Measurements from ENCODE around the gene WWOX.

Gene WWOX

DNA sequence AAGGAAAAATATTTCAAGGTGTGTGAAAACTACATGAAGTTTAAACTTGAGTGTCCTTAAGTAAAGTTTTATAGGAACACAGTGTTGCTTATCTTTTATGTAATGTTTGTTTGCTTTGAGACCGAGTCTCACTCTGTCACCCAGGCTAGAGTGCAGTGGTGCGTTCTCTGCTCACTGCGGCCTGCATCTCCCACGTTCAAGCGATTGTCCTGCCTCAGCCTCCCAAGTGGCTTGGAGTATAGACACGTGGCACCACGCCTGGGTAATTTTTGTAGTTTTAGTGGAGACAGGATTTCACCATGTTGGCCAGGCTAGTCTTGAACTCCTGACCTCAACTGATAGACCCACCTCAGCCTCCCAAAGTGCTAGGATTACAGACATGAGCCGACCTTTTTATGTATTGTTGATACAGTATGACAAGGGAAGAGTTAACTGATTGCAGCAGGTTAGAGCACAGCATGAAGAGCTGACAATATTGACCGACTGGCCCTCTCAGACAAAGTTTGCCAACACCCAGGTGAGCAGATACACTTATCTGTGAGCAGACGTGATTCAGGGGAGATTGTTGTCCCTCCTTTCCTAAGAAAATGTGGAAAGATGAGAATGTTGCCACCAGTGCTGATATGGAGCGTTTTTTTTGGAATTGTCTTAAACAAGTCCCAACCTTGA lies 373.7 kb downstream of the WWOX start:
- no peak for DNase-seq (ENCODE audit: low spot score)

DNA sequence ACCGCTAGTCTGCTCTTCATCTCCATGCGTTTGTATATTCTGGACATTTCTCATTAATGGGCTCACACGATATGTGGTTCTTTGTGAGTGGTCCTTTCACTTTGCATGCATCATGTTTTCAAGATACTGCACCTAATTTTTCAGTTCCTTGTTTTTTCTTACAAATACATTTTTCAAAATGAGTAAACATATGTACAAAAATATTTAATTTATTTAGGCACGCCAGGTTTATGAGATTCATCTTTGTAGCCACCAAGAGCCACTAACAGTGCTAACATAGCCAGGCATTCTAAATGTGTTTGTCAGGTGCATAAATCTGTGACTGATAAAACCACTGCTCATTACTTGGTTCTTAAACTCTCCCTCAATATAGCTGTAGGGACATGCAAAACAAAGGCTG lies 375.3 kb downstream of the WWOX start:
- DNase-seq (ENCODE audit: low spot score) = no peak

DNA sequence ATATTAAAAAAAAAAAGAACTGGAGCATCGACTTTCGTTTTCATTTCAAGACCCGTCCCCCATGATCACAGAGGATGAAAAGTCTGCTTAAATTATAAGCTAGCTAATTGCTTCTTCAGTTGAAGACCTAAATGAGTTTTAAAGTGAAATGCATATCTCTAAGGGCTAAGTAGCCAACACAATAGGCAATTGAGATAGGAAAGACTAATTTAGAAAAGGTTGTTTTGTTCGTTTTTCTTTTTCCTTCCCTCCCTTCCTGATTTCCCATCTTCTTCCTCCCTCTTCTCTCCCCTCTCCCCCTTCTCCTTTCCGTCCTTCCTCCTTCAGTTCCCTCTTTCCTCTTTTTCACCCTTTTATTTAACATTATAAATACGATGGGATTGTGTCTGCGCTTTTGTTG lies 377.2 kb downstream of the WWOX start:
- DNase-seq (ENCODE audit: low spot score) = no peak

DNA sequence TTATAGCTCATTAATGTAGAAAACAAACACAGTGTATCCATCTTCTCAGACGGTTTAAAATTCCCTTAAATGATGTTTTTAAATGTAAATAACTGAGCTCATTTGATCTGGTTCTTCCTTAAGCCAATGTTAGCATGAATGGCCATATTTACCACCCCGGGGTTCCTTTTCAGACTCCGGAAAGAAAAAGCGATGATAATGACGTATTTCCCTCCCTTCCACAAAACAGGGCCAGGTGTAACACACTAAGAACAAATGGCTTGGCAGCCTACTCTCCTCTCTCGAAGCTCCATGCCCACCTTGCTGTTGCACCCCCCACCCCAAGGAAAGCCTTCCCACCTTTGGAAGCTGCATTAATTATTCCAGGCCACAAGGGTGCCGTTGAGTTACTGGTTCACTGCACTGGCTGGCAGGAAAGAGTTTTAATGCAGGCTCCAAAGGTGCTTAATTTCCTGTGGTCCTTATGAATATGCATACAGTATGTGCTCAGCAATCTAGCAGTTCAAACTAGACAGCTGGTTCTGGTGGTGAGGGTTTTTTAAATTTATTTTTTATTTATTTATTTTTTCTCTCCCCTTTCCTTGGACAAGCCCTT lies 378.9 kb downstream of the WWOX start:
- no peak for DNase-seq (ENCODE audit: low spot score)

DNA sequence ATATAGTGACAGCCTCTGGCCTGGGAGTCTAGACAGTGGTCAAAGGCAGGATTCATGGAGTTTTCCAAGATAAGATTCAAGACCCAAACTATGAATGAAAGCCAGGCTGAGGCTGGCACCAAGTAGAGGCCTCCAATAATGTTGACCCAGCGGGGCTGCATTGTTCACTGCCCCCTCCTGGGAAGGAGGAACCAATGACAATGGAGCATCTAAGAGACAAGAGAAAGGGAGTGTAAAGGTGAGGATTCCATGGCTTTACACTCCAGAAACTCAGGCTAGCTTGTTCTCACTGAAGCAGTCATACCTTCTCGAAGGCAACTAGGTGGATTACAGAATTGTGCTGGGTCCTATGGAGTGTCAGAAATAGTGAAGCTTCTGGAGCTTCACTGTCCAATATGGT lies 380.3 kb downstream of the WWOX start:
- no peak for DNase-seq (ENCODE audit: low spot score)

DNA sequence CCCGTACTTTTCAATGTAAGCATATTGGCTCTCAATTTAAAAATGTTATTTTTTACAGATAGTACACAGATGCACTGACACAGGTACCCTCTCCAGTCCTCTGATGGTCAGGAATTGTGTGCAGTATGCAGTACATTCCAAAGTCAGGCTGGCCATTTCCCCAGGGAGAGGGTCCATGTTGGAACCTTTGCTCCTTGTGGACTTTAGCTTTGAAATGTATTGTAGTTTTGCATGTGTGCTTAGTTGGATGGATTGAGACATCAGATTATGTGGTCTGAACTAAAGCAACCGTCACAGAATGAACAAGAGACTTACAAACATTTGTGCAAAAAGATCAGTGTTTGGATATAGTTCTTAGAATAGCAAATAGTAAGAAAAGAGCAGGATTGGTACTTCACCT lies 381.1 kb downstream of the WWOX start:
- DNase-seq (ENCODE audit: low spot score) = no peak

DNA sequence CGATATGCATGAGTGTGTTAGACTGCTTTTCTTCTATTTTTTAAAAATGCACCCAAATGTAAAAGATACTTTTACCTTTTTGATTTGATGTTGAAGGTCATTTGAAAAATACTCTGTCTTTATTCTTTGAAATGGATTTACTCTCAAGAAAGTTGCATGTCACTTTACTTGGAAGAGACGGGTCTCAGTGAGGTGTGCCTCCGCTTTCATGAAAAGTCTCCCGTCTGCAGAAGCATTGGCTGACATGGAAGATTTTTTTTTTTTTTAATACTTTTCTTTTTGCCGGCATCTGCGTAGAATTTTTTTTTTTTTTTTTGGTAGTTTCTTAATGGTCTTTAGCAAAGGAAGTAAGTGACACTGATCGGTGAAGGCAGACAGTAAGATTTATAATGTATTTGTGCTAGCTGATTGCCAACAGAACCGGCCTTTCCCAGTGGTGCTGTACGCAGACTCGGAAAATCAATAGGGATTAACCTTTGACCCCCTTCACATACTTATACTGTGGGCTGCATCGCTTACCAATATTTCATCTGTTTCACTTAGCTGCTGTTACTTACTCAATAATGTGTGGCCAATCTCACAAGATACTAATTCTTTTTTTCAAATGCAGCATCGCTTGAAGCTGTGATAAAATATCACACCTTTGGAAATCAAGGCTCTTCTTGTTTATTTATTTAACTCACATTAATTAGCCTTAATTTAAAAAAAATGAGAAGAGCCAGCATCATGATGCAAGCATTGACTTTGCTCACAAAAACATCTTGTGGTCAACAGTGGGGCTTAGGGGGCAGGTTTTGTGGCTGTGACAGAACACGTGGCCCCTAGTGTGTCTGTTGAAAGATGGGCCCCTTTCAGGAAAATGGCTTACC lies 383.9 kb downstream of the WWOX start:
- no peak for DNase-seq (ENCODE audit: low spot score)

DNA sequence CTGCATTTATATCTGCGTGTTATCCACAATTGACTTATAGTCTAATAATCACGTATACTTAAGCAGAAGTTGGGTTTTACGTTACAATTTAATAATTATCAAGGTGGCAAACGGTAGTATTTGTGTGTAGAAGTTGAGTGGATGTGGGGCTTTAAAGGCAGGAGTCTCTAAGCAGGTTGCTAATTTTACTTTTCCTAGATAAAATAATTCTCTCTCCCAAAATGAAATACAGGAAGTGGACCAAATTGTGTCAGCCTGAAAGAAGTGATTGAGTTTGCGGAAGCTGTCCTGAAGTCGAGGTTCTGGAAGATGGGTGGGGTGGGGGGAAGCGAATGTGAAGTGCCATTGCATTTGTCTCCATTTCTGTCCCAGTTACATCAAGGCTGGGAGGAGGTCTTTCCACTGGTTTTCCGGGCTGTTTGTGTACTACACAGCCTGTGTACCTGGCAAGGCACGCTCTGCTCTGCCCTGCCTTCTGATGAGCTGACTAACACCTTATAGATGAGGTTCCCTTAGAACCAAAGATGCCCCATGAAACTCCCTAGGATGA lies 385.1 kb downstream of the WWOX start:
- no peak for DNase-seq (ENCODE audit: low spot score)

DNA sequence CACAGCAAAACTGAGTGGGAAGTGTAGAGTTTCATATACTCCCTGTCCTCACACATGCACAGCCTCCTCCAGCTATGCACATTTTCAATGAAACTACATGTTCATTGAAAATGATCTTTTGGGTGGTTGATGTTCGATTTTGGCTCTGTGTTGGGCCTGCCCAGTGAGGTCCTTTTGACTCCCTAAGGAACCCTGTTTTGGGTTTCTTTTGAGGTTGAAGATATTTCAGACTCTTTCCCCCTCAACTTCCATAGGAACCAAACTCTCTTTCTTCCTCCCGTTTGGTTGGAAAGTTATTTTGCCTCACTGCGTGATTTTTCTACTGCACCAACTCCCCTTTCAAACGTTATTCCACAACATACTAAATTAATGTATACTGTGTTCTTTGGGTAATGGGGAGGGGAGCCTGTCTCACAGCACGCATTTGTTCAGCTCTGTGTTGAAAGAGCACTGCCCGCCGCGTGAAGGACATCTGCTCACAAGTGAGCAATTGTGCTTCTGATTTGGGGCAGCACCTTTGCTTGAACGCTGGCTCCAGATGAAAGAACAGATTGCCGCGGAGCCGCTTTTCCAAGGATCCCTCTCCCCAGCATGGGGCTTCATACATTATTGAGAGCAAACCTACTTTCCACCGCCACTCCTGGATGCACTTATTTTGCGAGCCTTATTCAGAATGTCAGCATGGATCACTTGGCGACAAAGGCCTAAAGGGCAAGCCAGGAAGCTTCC lies 385.9 kb downstream of the WWOX start:
- no peak for DNase-seq (ENCODE audit: low spot score)

DNA sequence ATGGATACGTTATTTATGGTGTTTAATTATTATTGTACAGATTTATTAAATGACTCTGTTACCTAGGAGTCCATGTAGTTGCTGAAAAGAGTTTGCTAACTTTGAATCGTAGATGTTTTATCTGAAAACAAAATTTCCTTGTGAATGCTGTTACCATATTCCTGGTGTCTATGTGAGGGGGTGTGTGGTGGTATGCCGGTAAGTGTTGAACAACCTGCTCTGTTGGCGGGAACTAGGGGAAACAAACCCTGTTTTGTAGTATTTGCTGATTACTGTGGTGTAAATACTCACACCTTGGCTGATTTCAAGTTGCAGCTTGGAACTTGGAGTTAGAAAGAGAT lies 386.4 kb downstream of the WWOX start:
- no peak for DNase-seq (ENCODE audit: low spot score)

DNA sequence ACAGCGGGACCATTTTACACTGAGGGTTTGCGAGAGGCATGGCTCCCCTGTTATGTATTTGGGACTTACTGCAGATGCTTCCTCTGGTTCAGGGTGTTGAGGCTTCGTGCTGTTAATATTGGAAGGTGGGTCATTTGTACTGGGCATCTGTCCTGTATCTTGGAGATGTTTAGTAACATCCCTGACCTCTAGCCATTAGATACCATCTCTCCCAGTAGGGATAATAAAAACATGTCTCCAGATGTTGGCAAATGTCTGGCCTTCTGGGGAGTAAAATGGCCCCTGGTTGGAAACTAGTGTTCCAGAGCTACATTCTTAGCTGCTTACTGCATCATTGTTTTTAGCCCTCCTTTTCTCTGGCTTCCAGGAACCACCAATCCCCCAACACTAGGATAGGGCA lies 388.0 kb downstream of the WWOX start:
- DNase-seq (ENCODE audit: low spot score) = no peak

DNA sequence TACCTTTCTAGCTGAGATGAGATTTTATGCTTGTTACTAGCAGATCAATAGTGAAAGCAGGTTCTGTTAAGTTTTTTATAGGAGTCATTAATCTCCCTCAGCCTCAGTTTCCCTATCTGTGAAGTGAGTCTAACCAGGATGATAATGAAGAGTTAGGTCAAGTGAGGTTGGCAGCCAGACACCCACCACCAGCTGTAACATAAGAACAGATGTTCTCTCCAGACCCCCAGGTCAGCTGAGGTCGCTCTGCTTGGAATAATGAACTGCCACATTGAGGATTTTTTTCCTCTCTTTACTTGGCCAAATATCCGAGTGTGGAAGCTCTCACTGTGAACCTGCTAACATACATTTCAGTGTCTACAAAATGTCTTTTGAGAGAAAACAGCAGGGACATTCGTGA lies 389.6 kb downstream of the WWOX start:
- DNase-seq (ENCODE audit: low spot score) = no peak

DNA sequence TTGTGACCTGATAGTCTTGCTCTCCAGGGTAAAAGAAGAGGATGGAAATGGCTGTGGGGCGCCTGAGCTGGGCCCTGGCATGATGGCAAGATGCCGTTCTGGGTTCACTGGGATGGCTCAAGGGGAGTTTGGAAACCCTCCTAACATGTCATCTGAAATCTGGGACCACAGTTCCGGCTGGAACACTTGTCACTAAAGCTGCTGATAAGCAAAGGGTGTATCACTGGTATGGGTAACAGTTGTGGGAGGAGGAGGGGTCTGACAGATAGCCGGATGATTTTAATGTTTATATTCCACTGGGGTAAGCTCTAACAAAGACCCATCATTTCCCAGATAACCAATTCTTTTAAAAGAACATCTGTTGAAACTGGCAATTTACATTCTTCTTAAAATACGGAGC lies 390.2 kb downstream of the WWOX start:
- no peak for DNase-seq (ENCODE audit: low spot score)

DNA sequence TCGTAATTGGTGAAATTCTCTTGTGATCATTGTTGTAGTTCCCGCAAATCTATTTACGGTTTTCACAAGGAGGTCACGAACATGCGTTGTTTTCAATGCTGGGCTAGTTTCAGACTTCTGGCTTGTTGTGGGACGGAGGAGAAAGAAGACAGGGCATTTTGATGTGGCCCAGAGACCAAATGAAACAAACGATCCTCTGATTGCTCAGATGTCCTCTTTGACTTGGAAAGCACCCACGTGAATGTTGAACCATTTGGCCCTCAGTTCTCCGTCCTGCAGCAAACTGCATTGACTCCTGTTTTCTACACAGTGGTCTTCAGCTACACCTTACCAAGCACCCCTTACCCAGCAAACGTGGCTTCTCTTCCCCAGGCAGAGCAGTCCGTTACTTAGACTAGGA lies 391.0 kb downstream of the WWOX start:
- DNase-seq (ENCODE audit: low spot score) = no peak

DNA sequence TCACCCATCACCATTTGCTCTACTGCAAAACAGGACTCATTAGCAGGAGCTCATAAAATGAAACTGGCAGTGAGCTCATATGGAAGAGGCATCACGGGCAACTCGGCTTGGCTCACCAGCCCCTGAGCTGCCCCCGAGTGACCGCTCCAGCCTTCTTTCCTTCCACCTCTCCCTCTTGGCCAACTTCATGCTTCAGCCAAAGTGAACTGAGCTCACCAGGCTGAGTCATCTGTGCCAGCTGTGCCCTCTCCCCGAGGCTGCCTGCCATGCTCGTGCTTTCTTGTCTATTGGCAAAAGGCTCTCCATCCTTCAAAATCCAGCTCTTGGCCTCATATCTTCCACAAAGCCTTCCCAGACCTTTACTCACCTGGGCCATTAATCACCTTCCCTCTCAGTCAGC lies 391.4 kb downstream of the WWOX start:
- no peak for DNase-seq (ENCODE audit: low spot score)

DNA sequence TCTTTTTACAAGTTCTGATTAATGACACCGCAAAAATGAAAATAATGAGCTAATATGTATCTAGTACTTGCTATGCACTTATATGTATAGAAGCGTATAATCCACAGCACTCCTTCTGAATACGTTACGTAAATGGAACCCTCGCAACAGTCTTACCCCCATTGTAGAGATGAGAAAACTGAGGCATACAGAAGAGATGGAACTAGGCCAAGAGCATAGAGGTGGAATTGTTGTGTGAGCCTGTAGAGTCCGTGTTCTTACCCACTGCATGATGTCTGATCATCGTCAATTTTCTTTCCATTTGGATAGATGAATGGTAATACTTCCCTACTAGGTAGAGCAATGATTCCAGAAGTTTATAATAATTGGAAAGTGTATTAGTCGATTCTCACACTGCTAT lies 394.1 kb downstream of the WWOX start:
- no peak for DNase-seq (ENCODE audit: low spot score)

DNA sequence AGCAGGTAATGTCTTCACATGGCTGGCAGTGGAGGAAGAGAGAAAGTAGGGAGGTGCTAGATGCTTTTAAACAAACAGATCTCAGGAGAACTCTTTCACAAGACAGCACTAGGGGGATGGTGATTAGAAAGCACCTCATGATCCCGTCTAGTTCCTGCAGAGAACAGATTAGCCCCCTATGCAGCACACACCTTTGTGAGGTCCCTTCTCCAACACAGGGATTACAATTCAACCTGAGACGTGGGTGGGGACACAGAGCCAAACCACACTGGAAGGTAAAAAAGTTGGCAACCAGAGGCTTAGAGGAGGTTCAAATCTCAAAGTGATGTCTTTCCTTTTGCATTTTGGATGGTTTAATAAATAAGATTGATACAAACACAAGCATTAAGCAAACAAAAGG lies 394.7 kb downstream of the WWOX start:
- no peak for DNase-seq (ENCODE audit: low spot score)

DNA sequence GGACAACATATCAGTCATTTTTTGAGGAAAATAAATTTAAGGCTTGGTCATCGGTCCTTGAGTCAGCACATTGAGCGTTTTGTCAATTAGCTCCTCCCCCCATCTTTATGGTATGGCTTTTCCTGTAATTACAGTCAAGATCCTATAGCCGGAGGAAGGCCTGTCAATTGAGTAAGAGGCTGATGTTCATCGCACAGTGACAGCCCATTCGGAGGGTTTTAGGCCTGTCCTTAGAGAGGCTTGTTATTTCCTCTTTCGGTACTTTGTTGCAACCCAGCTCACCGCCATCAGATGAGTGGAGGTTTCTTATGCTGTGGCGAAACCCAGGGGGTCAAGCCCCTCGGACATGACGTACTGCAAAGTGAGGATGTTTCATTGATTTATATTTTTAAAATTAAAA lies 395.2 kb downstream of the WWOX start:
- no peak for DNase-seq (ENCODE audit: low spot score)

DNA sequence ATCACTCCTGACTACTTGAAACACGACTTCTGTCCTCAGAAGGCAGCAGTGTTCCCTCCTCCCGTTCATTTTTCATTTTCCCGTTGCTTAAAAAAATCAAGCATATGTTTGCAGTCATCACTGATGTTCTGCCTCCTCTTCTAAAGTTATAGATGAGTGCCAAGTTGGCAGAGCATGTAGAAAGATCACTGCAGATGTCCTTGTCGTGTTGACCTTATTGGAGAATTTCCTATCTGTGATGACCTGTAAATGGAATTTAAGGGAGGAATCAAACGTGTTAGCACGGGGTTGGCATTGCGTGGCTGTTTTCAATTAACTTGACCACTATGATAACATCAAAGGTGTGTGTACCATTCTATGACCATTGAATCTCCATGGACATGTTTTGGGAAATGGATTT lies 396.7 kb downstream of the WWOX start:
- no peak for DNase-seq (ENCODE audit: low spot score)

DNA sequence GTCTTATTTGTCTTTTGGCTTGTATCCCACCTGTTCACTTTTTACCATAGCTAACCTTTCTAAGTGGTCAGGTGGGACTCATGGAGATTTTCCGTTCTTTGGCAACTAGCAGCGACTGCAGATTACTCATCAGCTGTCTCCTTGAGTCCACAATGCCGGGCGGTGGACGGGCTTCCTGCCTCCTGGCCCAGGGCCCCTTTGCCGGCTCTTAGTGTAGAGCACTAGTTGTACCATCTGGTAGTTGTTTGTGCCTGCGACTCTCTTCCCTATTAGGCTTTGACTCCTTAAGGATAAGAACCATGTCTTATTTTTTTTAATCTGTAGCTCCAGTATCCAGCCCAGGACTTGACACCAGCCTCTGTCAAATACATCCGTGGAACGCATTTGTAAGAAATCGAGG lies 399.9 kb downstream of the WWOX start:
- no peak for DNase-seq (ENCODE audit: low spot score)

DNA sequence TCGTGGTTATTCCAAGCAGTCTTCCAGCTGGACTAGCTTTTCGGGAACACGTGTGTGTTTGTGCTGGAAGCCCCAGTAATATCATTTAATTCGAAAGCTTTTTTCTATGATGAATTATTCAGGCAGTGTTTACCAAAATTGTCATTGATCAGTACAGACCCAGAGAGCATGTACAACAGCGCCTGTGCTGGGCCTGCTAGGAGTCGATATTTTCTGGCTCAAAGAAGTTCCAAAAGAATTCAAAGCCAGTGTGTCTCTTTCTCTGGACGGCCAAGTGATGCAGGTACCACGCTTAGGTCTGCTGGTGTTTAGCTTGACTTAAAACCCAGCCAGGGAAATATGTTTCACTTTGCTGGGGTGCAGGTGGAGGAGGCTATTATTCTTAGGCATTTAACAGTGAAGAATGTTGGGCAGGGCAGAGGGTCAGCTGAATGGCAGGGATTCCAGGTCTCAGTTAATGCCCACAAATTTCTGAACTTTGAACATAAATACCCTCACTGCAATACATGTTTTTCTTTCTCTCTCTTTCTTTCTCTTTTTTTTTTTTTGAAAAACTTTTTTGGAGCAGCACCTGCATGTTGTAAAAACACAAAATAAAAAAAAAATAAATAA lies 401.3 kb downstream of the WWOX start:
- no peak for DNase-seq (ENCODE audit: low spot score)

DNA sequence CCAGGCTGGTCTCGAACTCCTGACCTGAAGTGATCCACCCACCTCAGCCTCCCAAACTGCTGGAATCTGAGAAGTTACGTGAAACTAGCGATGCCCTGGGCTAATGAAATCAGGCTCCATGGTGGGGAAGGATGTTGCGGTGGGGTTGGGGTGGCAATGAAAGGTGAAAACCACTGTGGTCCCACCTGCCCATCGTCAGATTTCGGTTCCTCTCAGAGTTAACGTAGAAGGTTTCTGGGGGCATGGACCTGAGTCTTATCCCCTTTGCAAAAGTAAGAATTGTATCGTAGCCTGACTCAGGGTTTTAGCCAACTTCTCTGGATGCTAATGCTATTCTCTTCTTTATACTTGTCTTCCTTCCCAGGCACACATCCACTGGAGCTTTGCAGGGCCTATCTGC lies 402.3 kb downstream of the WWOX start:
- DNase-seq (ENCODE audit: low spot score) = no peak

All from kidney capillary endothelial cell (primary cell).